H1 (cell line): ENCODE data around the gene IL17D. TPM values are rescaled to one million over a fixed set of nuclear protein-coding genes. Genes with fewer than 3 reads are reported as not detected.

Experiments used
- CTCF ChIA-PET: fragments of 300-600 bp; sonication (Branson Sonifier 250); formaldehyde crosslinking; loops from one replicate; lab custom pipeline; 2021; ENCODE audit not compliant: partially characterized antibody; lab: Charles Lee
- POLR2A ChIA-PET: fragments of 300-600 bp; sonication (Branson Sonifier 250); formaldehyde crosslinking; loops from one replicate; lab custom pipeline; 2021; ENCODE audit warnings: inconsistent platforms; ENCODE audit not compliant: partially characterized antibody; lab: Charles Lee
- DNase-seq, 2 experiments: peaks; one replicate each; pipeline versions ENCODE4 v3.0.0 to v3.0.0-alpha.2; 2010 to 2022; ENCODE audit warnings: low spot score in 2 of 2, low read depth in 1 of 2, mixed read lengths in 1 of 2
- FAIRE-seq: peaks from 2 replicates; lab custom pipeline; 2011; peaks lifted over from hg19 to GRCh38; lab: Jason Lieb, UNC
- H2AFZ ChIP-seq: 2 replicates; pipeline ENCODE4 v1.8.1; 2012; ENCODE audit warnings: low read length, inconsistent platforms
- H2AK5ac ChIP-seq: 2 replicates; pipeline ENCODE4 v1.6.1; 2013; ENCODE audit warnings: low read depth, low read length
- H2BK120ac ChIP-seq: replicated peaks from 2 replicates; pipeline ENCODE3; 2013; ENCODE audit warnings: low read depth, low read length, inconsistent platforms
- H2BK12ac ChIP-seq: 2 replicates; pipeline ENCODE4 v1.6.1; 2013; ENCODE audit warnings: low read depth, low read length
- H2BK15ac ChIP-seq: 2 replicates; pipeline ENCODE4 v1.6.1; 2013; ENCODE audit warnings: low read length
- H2BK20ac ChIP-seq: 2 replicates; pipeline ENCODE4 v1.6.1; 2013; ENCODE audit warnings: low read length
- H2BK5ac ChIP-seq: 2 replicates; pipeline ENCODE4 v1.6.1; 2013; ENCODE audit warnings: low read depth, low read length
- H3K14ac ChIP-seq: 2 replicates; pipeline ENCODE4 v1.6.1; 2013; ENCODE audit warnings: inconsistent platforms; ENCODE audit not compliant: insufficient read length
- H3K18ac ChIP-seq: 2 replicates; pipeline ENCODE4 v1.6.1; 2013; ENCODE audit warnings: low read length; ENCODE audit errors: extremely low read depth
- H3K23ac ChIP-seq: 2 replicates; pipeline ENCODE4 v1.6.1; 2013; ENCODE audit warnings: inconsistent platforms; ENCODE audit not compliant: insufficient read length
- H3K23me2 ChIP-seq: 2 replicates; pipeline ENCODE4 v1.6.1; 2013; ENCODE audit warnings: low read depth, low read length
- H3K27ac ChIP-seq: 2 replicates; pipeline ENCODE4 v1.6.1; 2011; ENCODE audit warnings: low read depth, low read length, inconsistent platforms
- H3K27me3 ChIP-seq, 4 experiments: replicated peaks in 1 of 4; 1 replicate in 1 of 4; 2 replicates in 3 of 4; pipeline versions ENCODE4 v1.6.1 to v1.8.1; 2011 to 2013; ENCODE audit warnings: low read length in 3 of 4, mild to moderate bottlenecking in 3 of 4, inconsistent platforms in 2 of 4, mixed read lengths in 2 of 4, moderate library complexity in 1 of 4; ENCODE audit not compliant: control insufficient read depth in 3 of 4, insufficient read depth in 3 of 4; ENCODE audit errors: extremely low read depth in 1 of 4
- H3K36me3 ChIP-seq, 4 experiments: 2 replicates each; pipeline versions ENCODE4 v1.6.1 to v1.8.1; 2011 to 2013; ENCODE audit warnings: mild to moderate bottlenecking in 4 of 4, low read length in 3 of 4, moderate library complexity in 2 of 4, control low read depth in 1 of 4, inconsistent platforms in 1 of 4; ENCODE audit not compliant: insufficient read depth in 4 of 4, control insufficient read depth in 2 of 4
- H3K4ac ChIP-seq: replicated peaks from 2 replicates; pipeline ENCODE3; 2013; ENCODE audit warnings: low read length, low read depth, mixed read lengths, inconsistent platforms; ENCODE audit not compliant: insufficient read length
- H3K4me1 ChIP-seq, 4 experiments: replicated peaks in 1 of 4; 1 replicate in 1 of 4; 2 replicates in 3 of 4; pipeline versions ENCODE4 v1.6.1 to v1.8.1; 2011 to 2013; ENCODE audit warnings: low read length in 3 of 4, inconsistent platforms in 2 of 4, mixed read lengths in 1 of 4; ENCODE audit not compliant: insufficient read depth in 4 of 4, control insufficient read depth in 3 of 4
- H3K4me2 ChIP-seq, 2 experiments: 2 replicates each; pipeline versions ENCODE4 v1.6.1 to v1.8.1; 2011 to 2013; ENCODE audit warnings: low read depth in 2 of 2, low read length in 2 of 2, control low read depth in 1 of 2, inconsistent platforms in 1 of 2, mild to moderate bottlenecking in 1 of 2; ENCODE audit not compliant: insufficient read depth in 1 of 2
- H3K4me3 ChIP-seq, 4 experiments: fragments of 200-600, 300-600 bp in 1 of 4; sonication (generic), shearing (Covaris generic), sonication (Bioruptor Twin) in 1 of 4; 2 replicates each; pipeline versions ENCODE4 v1.5.1 to v1.8.1; 2011 to 2016; ENCODE audit warnings: low read length in 4 of 4, low read depth in 3 of 4, control low read depth in 2 of 4, inconsistent platforms in 2 of 4, mild to moderate bottlenecking in 2 of 4, mixed read lengths in 1 of 4, moderate library complexity in 1 of 4; ENCODE audit not compliant: insufficient read depth in 2 of 4; ENCODE audit errors: extremely low read depth in 1 of 4
- H3K56ac ChIP-seq: replicated peaks from 2 replicates; pipeline ENCODE3; 2013; ENCODE audit warnings: low read depth, mild to moderate bottlenecking, mixed read lengths, low read length, inconsistent platforms; ENCODE audit not compliant: insufficient read length
- H3K79me1 ChIP-seq: 2 replicates; pipeline ENCODE4 v1.6.1; 2013; ENCODE audit warnings: low read depth, low read length, control low read depth
- H3K79me2 ChIP-seq, 2 experiments: 2 replicates each; pipeline versions ENCODE4 v1.6.1 to v1.8.1; 2012 to 2013; ENCODE audit warnings: low read length in 2 of 2, mild to moderate bottlenecking in 2 of 2, inconsistent platforms in 1 of 2; ENCODE audit not compliant: insufficient read depth in 2 of 2, control insufficient read depth in 1 of 2
- H3K9ac ChIP-seq, 4 experiments: replicated peaks in 1 of 4; 1 replicate in 1 of 4; 2 replicates in 3 of 4; pipeline versions ENCODE4 v1.6.1 to v1.8.1; 2011 to 2013; ENCODE audit warnings: low read depth in 3 of 4, low read length in 3 of 4, control low read depth in 2 of 4, mild to moderate bottlenecking in 2 of 4, moderate library complexity in 2 of 4, inconsistent platforms in 1 of 4; ENCODE audit errors: extremely low read depth in 1 of 4
- H3K9me3 ChIP-seq, 2 experiments: 2 replicates each; pipeline versions ENCODE4 v1.6.1 to v1.8.1; 2012 to 2013; ENCODE audit warnings: mild to moderate bottlenecking in 2 of 2, moderate library complexity in 2 of 2, control low read depth in 1 of 2, inconsistent platforms in 1 of 2, low read depth in 1 of 2, low read length in 1 of 2, mixed read lengths in 1 of 2; ENCODE audit not compliant: insufficient read depth in 2 of 2
- H4K20me1 ChIP-seq, 2 experiments: replicated peaks in 1 of 2; 2 replicates each; pipeline versions ENCODE3 to v1.8.1; 2011 to 2013; ENCODE audit warnings: inconsistent platforms in 2 of 2, low read length in 2 of 2, mild to moderate bottlenecking in 1 of 2; ENCODE audit not compliant: insufficient read depth in 2 of 2, control insufficient read depth in 1 of 2
- H4K5ac ChIP-seq: 2 replicates; pipeline ENCODE4 v1.6.1; 2013; ENCODE audit warnings: low read length, low read depth, mixed read lengths, inconsistent platforms; ENCODE audit not compliant: insufficient read length
- H4K8ac ChIP-seq: 2 replicates; pipeline ENCODE4 v1.8.0; 2013; ENCODE audit warnings: mild to moderate bottlenecking, moderate library complexity, low read length, inconsistent platforms; ENCODE audit not compliant: insufficient read depth; ENCODE audit errors: extremely low read depth
- H4K91ac ChIP-seq: replicated peaks from 2 replicates; pipeline ENCODE3; 2013; ENCODE audit warnings: low read length, mixed read lengths, inconsistent platforms; ENCODE audit not compliant: insufficient read length
- CHD1 ChIP-seq: IDR thresholded peaks from 2 replicates; pipeline ENCODE4 v1.6.1; 2012; ENCODE audit warnings: low read depth, low read length, improper control_type of control experiment
- POLR2A ChIP-seq, 2 experiments: IDR thresholded peaks; 1 replicate in 1 of 2; 2 replicates in 1 of 2; pipeline ENCODE4 v1.6.1; 2011; ENCODE audit warnings: low read depth in 2 of 2, low read length in 2 of 2, mild to moderate bottlenecking in 2 of 2; ENCODE audit errors: control extremely low read depth in 1 of 2
- WGBS, 2 experiments: shearing (Covaris generic) in 1 of 2; methylation state at CpG; one replicate each; pipeline versions ENCODE4 v1.1.6 to v1.1.7; 2013 to 2015; ENCODE audit warnings: low lambda C conversion rate in 2 of 2, mixed read lengths in 2 of 2, inconsistent platforms in 1 of 2, low coverage in 1 of 2, missing lambda C conversion rate in 1 of 2; ENCODE audit not compliant: insufficient replicate concordance in 2 of 2, insufficient coverage in 1 of 2, insufficient read length in 1 of 2; ENCODE audit errors: extremely low coverage in 1 of 2, missing lambda C conversion rate in 1 of 2; 5-methylcytosine and 5-hydroxymethylcytosine counted together
- polyA plus RNA-seq, 7 experiments: library from polyadenylated mRNA; depleted of rRNA in 3 of 7; stranded (reverse) in 5 of 7; unstranded in 2 of 7; fragments of >200 nt in 5 of 7; fragments of 200-250 nt in 2 of 7; gene quantifications; 1 replicate in 5 of 7; 2 replicates in 1 of 7; 4 replicates in 1 of 7; pipeline versions ENCODE4 v1.2.1 to v1.2.3, GENCODE V29; 2011 to 2013; ENCODE audit warnings: missing spikeins in 2 of 7, mixed read lengths in 2 of 7
- total RNA-seq: library from RNA; stranded (reverse); fragmentation: NEBNext Ultra II Directional; extraction: Animal tissue kit (Norgen Biotek cat#: 25700); gene quantifications from 2 replicates; pipeline ENCODE4 v1.2.1, GENCODE V29; 2021

Gene IL17D
- total and polyA plus RNA-seq, 2 of the 8 experiments (the other 6 are each of a cell fraction or from before 2014, with no cell fraction given): 0.56 to 0.59 TPM

GRCh38 chr13:20738616-20739015 is 35.1 kb downstream of the IL17D start:
- ChIA-PET CTCF (interaction anchor here (1.0 to 4.4 kb wide), 2 partner anchors 16 to 27 kb away, joined by 3 to 18 read pairs; no protein-coding TSS in a partner anchor), POLR2A (interaction anchor here (1.5 kb wide), 1 partner anchor 15 kb away, joined by 3 read pairs; no protein-coding TSS in a partner anchor)
- Histone ChIP-seq H3K18ac (no peak overlapping the region), H2AK5ac (no peak overlapping the region), H3K4me3 (no peak overlapping the region), H3K4me2 (no peak overlapping the region), H3K56ac (no peak overlapping the region), H3K4me1 (no peaks in the 10 kb centered on the region), H3K79me2 (no peaks in the 10 kb centered on the region), H4K20me1 (no peaks in the 10 kb centered on the region), H4K5ac (no peak overlapping the region), H3K4ac (no peak overlapping the region), H2BK120ac (no peak overlapping the region), H2BK20ac (no peak overlapping the region), H3K9ac (no peak overlapping the region), H3K23ac (no peak overlapping the region), H3K27me3 (no peaks in the 10 kb centered on the region), H3K79me1 (no peaks in the 10 kb centered on the region), H2BK15ac (no peak overlapping the region), H2AFZ (no peak overlapping the region), H4K91ac (no peak overlapping the region), H3K9me3 (peaks cover 4 to 8% of the 10 kb centered on the region in 2 experiments; a peak in 1 of 4 replicates), H3K23me2 (no peaks in the 10 kb centered on the region), H4K8ac (no peak overlapping the region), H3K27ac (no peak overlapping the region), H3K36me3 (peaks cover 0 to 5% (median 0%) of the 10 kb centered on the region in 4 experiments; a peak in 1 of 8 replicates), H3K14ac (no peak overlapping the region), H2BK12ac (no peak overlapping the region), H2BK5ac (no peak overlapping the region)
- TF ChIP-seq CHD1 (no peak), POLR2A (IDR thresholded peaks at IDR 0.05; ENCODE audit: control extremely low read depth in 1 of 2, low read depth in 2 of 2, low read length in 2 of 2) (no peak)
- no peak for FAIRE-seq
- no peak for DNase-seq
- WGBS, 2 experiments: 88% methylated on average over 6 of the region's 6 CpGs; no CpG with 5 or more reads in 1 of the 2 experiments
